Esophagus squamous epithelium (tissue), 5 donors: ENCODE measurements around the gene STRIP2. TPM values are rescaled to one million over a fixed set of nuclear protein-coding genes. Genes with fewer than 3 reads are reported as not detected.

Experiments used
- DNase-seq: peaks from one replicate; lab custom pipeline; 2025; lab: John Stamatoyannopoulos, UW
- H3K27ac ChIP-seq, 4 donors: fragments of 200-600 bp; sonication (generic); one replicate each; pipeline ENCODE4 v1.5.1; 2016 to 2019; ENCODE audit warnings: mild to moderate bottlenecking in 1 of 4
- H3K27me3 ChIP-seq, 4 donors: fragments of 200-600 bp; sonication (generic); 1 replicate in 3 of 4; 2 replicates in 1 of 4; pipeline versions ENCODE4 v1.5.1 to v1.6.0; 2017 to 2021; ENCODE audit warnings: antibody characterized with exemption in 1 of 4
- H3K36me3 ChIP-seq, 3 donors: fragments of 200-600 bp; sonication (generic); one replicate each; pipeline ENCODE4 v1.5.1; 2016 to 2019
- H3K4me1 ChIP-seq, 3 donors: fragments of 200-600 bp; sonication (generic); one replicate each; pipeline ENCODE4 v1.5.1; 2017 to 2019
- H3K4me3 ChIP-seq, 4 donors: fragments of 200-600 bp; sonication (generic); 1 replicate in 3 of 4; 2 replicates in 1 of 4; pipeline ENCODE4 v1.5.1; 2016 to 2019; ENCODE audit warnings: mild to moderate bottlenecking in 2 of 4, moderate library complexity in 1 of 4
- H3K9me3 ChIP-seq, 3 donors: fragments of 200-600 bp; sonication (generic); one replicate each; pipeline ENCODE4 v1.5.1; 2016 to 2019
- POLR2A ChIP-seq, 4 donors: fragments of 450-650 bp; IDR thresholded peaks; one replicate each; pipeline ENCODE4 v1.6.1; 2017; ENCODE audit warnings: antibody characterized with exemption in 4 of 4, mild to moderate bottlenecking in 4 of 4, moderate library complexity in 3 of 4
- WGBS, 2 donors: methylation state at CpG; one replicate each; pipeline ENCODE4 v1.1.5; 2018; 5-methylcytosine and 5-hydroxymethylcytosine counted together
- intact Hi-C: fragments of 100-400 bp; cut with DNase I; formaldehyde crosslinking; loops from one replicate; pipeline ENCODE4 v1.15.0; 2022
- total RNA-seq, 4 donors: library from RNA; depleted of rRNA; stranded (reverse); fragments of >200 nt; gene quantifications; one replicate each; pipeline ENCODE4 v1.1.0, GENCODE V29; 2016
- TF ChIP-seq, protein P1 (sequence below), 6 experiments: fragments of 450-650 bp in 4 of 6; fragments of 200-600 bp in 2 of 6; sonication (generic) in 2 of 6; IDR thresholded peaks; one replicate each; pipeline ENCODE4 v1.5.1; 2016 to 2019; ENCODE audit warnings: antibody characterized with exemption in 6 of 6, mild to moderate bottlenecking in 4 of 6, moderate library complexity in 4 of 6
- donor health status: DM: yes; HTN: yes; CAD: no.

STRIP2 gene
- total RNA-seq, 4 donors from 2014 or later, result 0.76 to 6.3 (median 1.5) TPM

GRCh38 chr7:129453510-129454248, 19.4 kb downstream of the STRIP2 start:
- Histone ChIP-seq H3K27ac (no peak overlapping the region), H3K4me1 (no peaks in the 10 kb centered on the region), H3K9me3 (peaks cover 0 to 9% (median 4%) of the 10 kb centered on the region in 3 donors), H3K4me3 (no peak overlapping the region), H3K36me3 (no peaks in the 10 kb centered on the region), H3K27me3 (no peaks in the 10 kb centered on the region)
- WGBS, 2 donors, result 63 to 92% methylated on average over 1 of the region's 1 CpG
- TF ChIP-seq, protein P1, sequence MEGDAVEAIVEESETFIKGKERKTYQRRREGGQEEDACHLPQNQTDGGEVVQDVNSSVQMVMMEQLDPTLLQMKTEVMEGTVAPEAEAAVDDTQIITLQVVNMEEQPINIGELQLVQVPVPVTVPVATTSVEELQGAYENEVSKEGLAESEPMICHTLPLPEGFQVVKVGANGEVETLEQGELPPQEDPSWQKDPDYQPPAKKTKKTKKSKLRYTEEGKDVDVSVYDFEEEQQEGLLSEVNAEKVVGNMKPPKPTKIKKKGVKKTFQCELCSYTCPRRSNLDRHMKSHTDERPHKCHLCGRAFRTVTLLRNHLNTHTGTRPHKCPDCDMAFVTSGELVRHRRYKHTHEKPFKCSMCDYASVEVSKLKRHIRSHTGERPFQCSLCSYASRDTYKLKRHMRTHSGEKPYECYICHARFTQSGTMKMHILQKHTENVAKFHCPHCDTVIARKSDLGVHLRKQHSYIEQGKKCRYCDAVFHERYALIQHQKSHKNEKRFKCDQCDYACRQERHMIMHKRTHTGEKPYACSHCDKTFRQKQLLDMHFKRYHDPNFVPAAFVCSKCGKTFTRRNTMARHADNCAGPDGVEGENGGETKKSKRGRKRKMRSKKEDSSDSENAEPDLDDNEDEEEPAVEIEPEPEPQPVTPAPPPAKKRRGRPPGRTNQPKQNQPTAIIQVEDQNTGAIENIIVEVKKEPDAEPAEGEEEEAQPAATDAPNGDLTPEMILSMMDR (IDR thresholded peaks at IDR 0.05), result no peak
- no peak for TF ChIP-seq POLR2A (IDR thresholded peaks at IDR 0.05)
- DNase-seq, result no peak
- intact Hi-C loops, result no loop called here

DNA sequence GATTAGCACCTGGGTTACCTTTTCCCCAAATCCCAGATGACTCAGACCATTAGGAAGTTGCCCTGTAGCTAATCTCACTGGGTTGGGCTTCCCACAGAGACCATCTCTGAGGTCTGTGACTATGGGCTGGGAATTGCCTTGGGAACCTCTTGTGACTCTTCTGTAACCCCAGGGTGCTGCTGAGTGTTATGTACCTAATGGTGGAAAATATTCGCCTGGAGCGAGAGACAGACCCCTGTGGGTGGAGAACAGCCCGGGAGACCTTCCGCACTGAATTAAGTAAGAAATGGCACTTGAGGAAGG, 20.0 kb downstream of the STRIP2 start:
- no peak overlapping the region for H3K4me3 ChIP-seq
- H3K27ac ChIP-seq, result no peak overlapping the region
- WGBS, 2 donors, result 90 to 98% methylated on average over 2 to 4 of the region's 4 CpGs
- H3K9me3 ChIP-seq, result peaks cover 0 to 4% (median 0%) of the 10 kb centered on the region in 3 donors
- H3K36me3 ChIP-seq, result no peaks in the 10 kb centered on the region
- no peaks in the 10 kb centered on the region for H3K27me3 ChIP-seq
- intact Hi-C loops, result no loop called here
- TF ChIP-seq POLR2A (IDR thresholded peaks at IDR 0.05), result no peak
- TF ChIP-seq, protein P1 (IDR thresholded peaks at IDR 0.05), result no peak
- H3K4me1 ChIP-seq, result no peaks in the 10 kb centered on the region
- no peak for DNase-seq

DNA sequence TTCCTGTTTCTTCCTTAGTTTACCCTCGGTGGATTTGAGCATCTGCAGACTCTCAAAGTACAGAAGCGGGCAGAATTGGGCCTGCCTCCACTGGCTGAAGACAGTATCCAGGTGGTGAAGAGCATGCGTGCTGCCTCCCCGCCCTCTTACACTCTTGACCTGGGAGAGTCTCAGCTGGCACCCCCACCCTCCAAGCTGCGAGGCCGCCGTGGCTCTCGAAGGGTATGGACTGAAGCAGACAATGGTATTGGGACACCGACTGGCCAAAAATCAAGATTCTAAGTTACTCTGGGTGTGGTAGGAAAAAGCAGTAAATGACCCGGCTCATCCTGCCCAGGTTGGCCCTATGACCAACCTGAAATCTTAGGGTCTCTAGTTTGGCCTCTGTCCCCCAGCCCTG, 22.2 kb downstream of the STRIP2 start:
- no peak for DNase-seq
- Histone ChIP-seq H3K9me3 (no peaks in the 10 kb centered on the region), H3K36me3 (no peaks in the 10 kb centered on the region), H3K4me1 (no peaks in the 10 kb centered on the region), H3K4me3 (no peak overlapping the region), H3K27me3 (no peaks in the 10 kb centered on the region), H3K27ac (no peak overlapping the region)
- WGBS, 2 donors, result 83 to 91% methylated on average over 3 to 4 of the region's 10 CpGs
- no peak for TF ChIP-seq POLR2A (IDR thresholded peaks at IDR 0.05)
- TF ChIP-seq, protein P1 (IDR thresholded peaks at IDR 0.05), result no peak
- intact Hi-C loops, result no loop called here

DNA sequence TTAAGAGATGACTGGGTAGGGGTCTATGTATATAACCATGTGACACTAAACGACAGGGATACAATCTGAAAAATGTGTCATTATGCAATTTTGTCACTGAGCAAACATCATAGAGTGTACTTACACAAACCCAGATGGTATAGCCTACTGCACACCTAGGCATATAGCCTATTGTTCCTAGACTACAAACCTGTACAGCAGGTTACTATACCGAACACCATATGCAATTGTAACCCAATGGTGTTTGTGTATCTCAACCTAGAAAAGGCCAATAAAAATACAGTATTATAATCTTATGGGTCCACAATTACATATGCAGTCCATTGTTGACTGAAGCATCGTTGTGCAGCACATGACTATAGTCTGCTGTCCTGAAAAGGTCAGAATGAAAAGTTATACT, 22.9 kb downstream of the STRIP2 start:
- intact Hi-C loops, result no loop called here
- no peaks in the 10 kb centered on the region for H3K4me1 ChIP-seq
- no peak for DNase-seq
- H3K36me3 ChIP-seq, result no peaks in the 10 kb centered on the region
- TF ChIP-seq, protein P1 (IDR thresholded peaks at IDR 0.05), result no peak
- TF ChIP-seq POLR2A (IDR thresholded peaks at IDR 0.05), result no peak
- no peak overlapping the region for H3K4me3 ChIP-seq
- H3K27me3 ChIP-seq, result no peaks in the 10 kb centered on the region
- 69 to 80% methylated on average over 3 of the region's 3 CpGs for WGBS, 2 donors
- H3K9me3 ChIP-seq, result no peaks in the 10 kb centered on the region
- H3K27ac ChIP-seq, result no peak overlapping the region

- intact Hi-C loops, result no loop called here
- H3K9me3 ChIP-seq, result no peaks in the 10 kb centered on the region
- H3K36me3 ChIP-seq, result no peaks in the 10 kb centered on the region
- H3K27ac ChIP-seq, result no peak overlapping the region
- 95 to 100% methylated on average over 3 to 4 of the region's 5 CpGs for WGBS, 2 donors
- TF ChIP-seq, protein P1 (IDR thresholded peaks at IDR 0.05), result no peak
- TF ChIP-seq POLR2A (IDR thresholded peaks at IDR 0.05), result no peak
- no peaks in the 10 kb centered on the region for H3K4me1 ChIP-seq
- H3K4me3 ChIP-seq, result no peak overlapping the region
- no peaks in the 10 kb centered on the region for H3K27me3 ChIP-seq
- DNase-seq, result no peak
These were observed 23.9 kb downstream of the STRIP2 start for GRCh38 chr7:129458171-129458570.
